C4-2B (cell line): ENCODE measurements around the gene RPTOR.

Source experiments
- CTCF ChIP-seq: fragments of 450-650 bp; conservative IDR thresholded peaks from 2 replicates; pipeline ENCODE4 v1.5.1; 2017; ENCODE audit warnings: mild to moderate bottlenecking
- ZFX ChIP-seq: fragments of 450-650 bp; IDR thresholded peaks from 2 replicates; pipeline ENCODE4 v1.6.1; 2017

GRCh38 chr17:80743181-80743771, 198.6 kb downstream of the RPTOR start:
- TF ChIP-seq CTCF: no peak
- no peak for TF ChIP-seq ZFX
